Duodenal mucosa (tissue), 2 donors: Measurements from ENCODE around the gene TFB2M.

Experiments used
- H3K27ac ChIP-seq: one replicate; pipeline ENCODE4 v1.7.0; 2013; ENCODE audit warnings: low read depth, low read length
- H3K27me3 ChIP-seq, 2 donors: one replicate each; pipeline ENCODE4 v1.7.0; 2013; ENCODE audit warnings: low read length in 2 of 2, control low read depth in 1 of 2; ENCODE audit not compliant: insufficient read depth in 2 of 2, control insufficient read depth in 1 of 2
- H3K36me3 ChIP-seq, 2 donors: one replicate each; pipeline ENCODE4 v1.7.0; 2013; ENCODE audit warnings: low read length in 2 of 2, control low read depth in 1 of 2; ENCODE audit not compliant: insufficient read depth in 2 of 2, control insufficient read depth in 1 of 2
- H3K4me1 ChIP-seq, 2 donors: one replicate each; pipeline ENCODE4 v1.7.0; 2013; ENCODE audit warnings: low read length in 2 of 2, control low read depth in 1 of 2; ENCODE audit not compliant: insufficient read depth in 2 of 2, control insufficient read depth in 1 of 2
- H3K4me3 ChIP-seq, 2 donors: one replicate each; pipeline ENCODE4 v1.7.0; 2013; ENCODE audit warnings: low read length in 2 of 2, low read depth in 1 of 2
- H3K9ac ChIP-seq, 2 donors: one replicate each; pipeline ENCODE4 v1.7.0; 2013; ENCODE audit warnings: low read length in 2 of 2, low read depth in 1 of 2
- H3K9me3 ChIP-seq, 2 donors: one replicate each; pipeline ENCODE4 v1.7.0; 2013; ENCODE audit warnings: low read length in 2 of 2, control low read depth in 1 of 2; ENCODE audit not compliant: control insufficient read depth in 1 of 2

TFB2M gene

GRCh38 chr1:246510147-246511030, 55.7 kb downstream of the TFB2M start:
- H3K27ac ChIP-seq: no peak overlapping the region
- no peak overlapping the region for H3K4me3 ChIP-seq
- H3K27me3 ChIP-seq: no peaks in the 10 kb centered on the region
- H3K9ac ChIP-seq: no peak overlapping the region
- peaks cover 6 to 9% of the 10 kb centered on the region in 2 donors for H3K9me3 ChIP-seq
- H3K4me1 ChIP-seq: peaks cover 7% of the 10 kb centered on the region in 2 donors
- no peaks in the 10 kb centered on the region for H3K36me3 ChIP-seq

GRCh38 chr1:246508897-246509688, 57.0 kb downstream of the TFB2M start:
- Histone ChIP-seq H3K9ac (no peak overlapping the region), H3K9me3 (peaks cover 0 to 4% of the 10 kb centered on the region in 2 donors), H3K4me1 (peaks cover 7% of the 10 kb centered on the region in 2 donors), H3K27me3 (no peaks in the 10 kb centered on the region), H3K4me3 (no peak overlapping the region), H3K27ac (no peak overlapping the region), H3K36me3 (no peaks in the 10 kb centered on the region)

- H3K4me1 ChIP-seq: peaks cover 7% of the 10 kb centered on the region in 2 donors
- H3K9ac ChIP-seq: peak within 1 kb of the TSS; percentile 66 to 82
- no peaks in the 10 kb centered on the region for H3K9me3 ChIP-seq
- H3K4me3 ChIP-seq: peak within 1 kb of the TSS; percentile 88 to 95
- no peaks in the 10 kb centered on the region for H3K36me3 ChIP-seq
- H3K27me3 ChIP-seq: no peaks in the 10 kb centered on the region
- H3K27ac ChIP-seq: peak within 1 kb of the TSS; percentile 42
Measured at GRCh38 chr1:246506674-246507481, 59.2 kb downstream of the TFB2M start, which contains the start of gene SMYD3. TSS of gene SMYD3 (minus strand) at chr1:246507279.

GRCh38 chr1:246506367-246506673, 59.7 kb downstream of the TFB2M start:
- peak overlapping the region; percentile 88 to 95 for H3K4me3 ChIP-seq
- H3K4me1 ChIP-seq: peaks cover 7% of the 10 kb centered on the region in 2 donors
- H3K9me3 ChIP-seq: no peaks in the 10 kb centered on the region
- H3K27me3 ChIP-seq: no peaks in the 10 kb centered on the region
- no peaks in the 10 kb centered on the region for H3K36me3 ChIP-seq
- H3K9ac ChIP-seq: peak overlapping the region; percentile 66 to 82
- no peak overlapping the region for H3K27ac ChIP-seq

GRCh38 chr1:246503341-246503740, 62.7 kb downstream of the TFB2M start:
- Histone ChIP-seq H3K9ac (no peak overlapping the region), H3K27ac (no peak overlapping the region), H3K27me3 (no peaks in the 10 kb centered on the region), H3K9me3 (no peaks in the 10 kb centered on the region), H3K4me1 (peaks cover 7% of the 10 kb centered on the region in 2 donors), H3K4me3 (no peak overlapping the region), H3K36me3 (no peaks in the 10 kb centered on the region)

GRCh38 chr1:246497331-246497915, 68.6 kb downstream of the TFB2M start:
- no peaks in the 10 kb centered on the region for H3K9me3 ChIP-seq
- H3K9ac ChIP-seq: no peak overlapping the region
- no peak overlapping the region for H3K4me3 ChIP-seq
- H3K4me1 ChIP-seq: no peaks in the 10 kb centered on the region
- H3K36me3 ChIP-seq: no peaks in the 10 kb centered on the region
- H3K27ac ChIP-seq: no peak overlapping the region
- no peaks in the 10 kb centered on the region for H3K27me3 ChIP-seq

- Histone ChIP-seq H3K4me3 (no peak overlapping the region), H3K9me3 (no peaks in the 10 kb centered on the region), H3K27me3 (no peaks in the 10 kb centered on the region), H3K9ac (no peak overlapping the region), H3K36me3 (no peaks in the 10 kb centered on the region), H3K27ac (no peak overlapping the region), H3K4me1 (peaks cover 0 to 3% of the 10 kb centered on the region in 2 donors)
Measured at GRCh38 chr1:246492611-246493245, 73.3 kb downstream of the TFB2M start.

- H3K9ac ChIP-seq: no peak overlapping the region
- H3K4me3 ChIP-seq: no peak overlapping the region
Measured at GRCh38 chr1:246491551-246492053, 74.5 kb downstream of the TFB2M start.

More at GRCh38 chr1:246491551-246492053, 74.5 kb downstream of the TFB2M start:
- Histone ChIP-seq H3K27ac (no peak overlapping the region), H3K9me3 (no peaks in the 10 kb centered on the region), H3K27me3 (no peaks in the 10 kb centered on the region), H3K4me1 (peaks cover 0 to 3% of the 10 kb centered on the region in 2 donors), H3K36me3 (no peaks in the 10 kb centered on the region)
